Measurements from ENCODE around the gene IFIT1B. TPM values are rescaled to one million over a fixed set of nuclear protein-coding genes. Genes with fewer than 3 reads are reported as not detected.

Gene IFIT1B
- total RNA-seq, 2 donors from 2014 or later: not detected

DNA sequence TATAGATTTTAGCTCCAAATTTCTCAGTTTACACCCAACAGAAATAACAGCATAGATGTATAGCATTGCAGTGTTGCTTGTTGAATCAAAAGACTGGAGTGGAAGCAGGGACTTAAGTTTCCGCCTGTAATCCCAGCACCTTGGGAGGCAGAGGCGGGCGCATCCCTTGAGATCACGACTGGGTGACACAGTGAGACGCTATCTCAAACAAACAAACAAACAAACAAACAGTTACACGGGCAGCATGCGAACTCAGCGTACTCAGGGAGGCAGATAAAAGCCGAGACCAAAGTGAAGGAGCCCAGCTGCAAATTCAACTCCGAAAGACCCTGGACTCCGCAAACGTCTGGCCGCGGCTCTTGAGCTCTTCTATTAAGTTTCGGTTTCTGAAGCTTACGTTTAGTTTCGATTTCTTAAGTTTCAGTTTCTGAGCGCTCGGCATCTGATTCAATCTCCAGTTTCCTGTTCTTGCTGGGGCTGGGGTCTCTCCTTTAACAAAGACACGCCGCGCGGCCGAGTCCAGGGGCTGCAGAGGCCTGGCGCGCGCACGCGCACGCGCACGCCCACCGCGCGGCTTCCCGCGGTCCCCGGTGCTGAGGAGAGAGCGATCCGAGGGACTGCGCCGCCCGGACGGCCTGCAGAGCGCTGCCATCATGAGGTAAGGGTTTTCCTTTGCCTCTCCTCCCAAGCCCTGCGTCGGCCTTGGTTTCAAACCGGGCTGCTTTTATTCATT, 36.5 kb downstream of the IFIT1B start, which contains the start of gene IFIT5:
Gene IFIT5, plus strand, starts transcription at position 423 of the 733 bp plus-strand sequence. Its CDS starts 231 bp downstream, at position 654.
- DNase-seq: peak; percentile 66 to 78
- Mint-ChIP-seq H3K9me3 (peaks cover 0 to 2% of the 10 kb centered on the region in 2 donors), H3K36me3 (ENCODE audit: insufficient read depth in 2 of 2) (peaks cover 10 to 16% of the 10 kb centered on the region in 2 donors), H3K4me1 (ENCODE audit: low read depth) (peaks cover 62% of the 10 kb centered on the region), H3K27ac (peak within 1 kb of the TSS; percentile 98), H3K27me3 (ENCODE audit: low read depth) (no peaks in the 10 kb centered on the region), H3K4me3 (peak within 1 kb of the TSS; percentile 87 to 95)
- peak; percentile 80 to 91 for ATAC-seq (replicated peaks in 1 of 2)

DNA sequence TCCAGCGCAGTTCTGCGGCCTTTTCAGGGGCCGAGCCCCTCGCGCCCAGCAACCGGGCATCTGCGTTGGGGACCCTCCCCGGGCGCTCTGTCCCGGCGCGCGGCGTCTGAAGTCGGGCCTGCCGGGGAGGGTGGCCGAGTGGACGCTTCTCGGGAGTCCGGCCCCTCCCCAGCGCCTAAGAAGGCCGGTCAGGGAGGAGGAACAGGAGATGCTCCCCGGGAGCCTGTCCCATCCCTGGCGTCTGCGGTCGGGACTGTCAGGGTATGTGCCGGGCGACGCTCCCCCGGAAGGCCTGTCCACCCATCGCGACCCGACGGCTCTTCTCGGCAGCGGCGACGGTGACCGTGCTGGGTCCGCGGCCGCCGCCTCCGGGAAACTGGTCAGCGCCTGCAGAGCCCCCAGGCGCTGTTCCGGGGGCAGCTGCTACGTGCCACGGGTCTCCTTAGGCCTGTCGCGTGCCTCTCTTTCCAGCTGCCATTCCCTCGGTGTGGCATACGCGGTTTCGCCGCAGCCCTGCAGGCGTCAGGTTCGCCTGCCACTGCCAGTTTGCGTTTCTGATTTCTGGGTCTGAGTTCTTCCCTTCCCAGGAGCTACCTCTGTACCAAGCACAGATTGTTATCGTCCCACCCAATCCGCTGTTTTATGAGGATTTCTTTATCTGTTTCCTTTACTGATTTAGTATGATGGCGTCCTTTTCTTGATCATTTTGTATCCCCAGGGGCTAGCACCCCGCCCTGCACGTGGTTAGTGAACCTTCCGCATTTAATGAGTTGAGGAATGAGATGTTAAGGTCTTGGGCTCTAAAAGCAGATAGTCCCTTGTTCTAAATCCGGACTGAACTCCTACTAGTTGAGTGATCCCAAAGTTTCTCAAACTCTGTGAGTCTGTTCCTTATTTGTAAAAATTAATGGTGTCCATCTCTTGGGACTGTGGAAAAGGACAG, 37.3 kb downstream of the IFIT1B start:
- ATAC-seq (replicated peaks in 1 of 2): peak; percentile 55 to 56
- peaks cover 0 to 2% of the 10 kb centered on the region in 2 donors for H3K9me3 Mint-ChIP-seq
- peaks cover 66% of the 10 kb centered on the region for H3K4me1 Mint-ChIP-seq (ENCODE audit: low read depth)
- H3K36me3 Mint-ChIP-seq (ENCODE audit: insufficient read depth in 2 of 2): peaks cover 10 to 16% of the 10 kb centered on the region in 2 donors
- no peaks in the 10 kb centered on the region for H3K27me3 Mint-ChIP-seq (ENCODE audit: low read depth)
- DNase-seq: peak; percentile 31 to 45
- H3K27ac Mint-ChIP-seq: peak overlapping the region; percentile 92
- peak overlapping the region; percentile 87 to 95 for H3K4me3 Mint-ChIP-seq

DNA sequence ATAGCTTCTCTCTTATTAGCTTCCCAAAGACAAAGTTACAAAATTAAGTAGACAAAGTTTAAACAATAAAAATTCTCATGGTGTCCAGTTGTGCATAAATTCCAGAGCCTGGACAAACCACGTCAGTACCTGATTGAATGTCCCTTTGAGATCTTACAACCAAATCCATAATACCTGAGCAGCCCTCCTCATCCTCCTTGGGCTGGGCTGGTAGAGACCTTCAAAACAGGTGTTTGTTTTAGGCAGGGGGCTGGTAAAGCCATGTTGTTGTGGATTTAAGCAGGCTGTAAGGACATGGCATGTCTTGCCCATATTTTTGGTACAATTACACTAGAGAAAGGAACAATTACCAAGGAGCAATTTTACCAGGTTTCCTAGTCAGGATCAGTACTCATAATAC, 38.6 kb downstream of the IFIT1B start:
- H3K27ac Mint-ChIP-seq: peak overlapping the region; percentile 57
- H3K27me3 Mint-ChIP-seq (ENCODE audit: low read depth): no peaks in the 10 kb centered on the region
- H3K36me3 Mint-ChIP-seq (ENCODE audit: insufficient read depth in 2 of 2): peaks cover 10 to 16% of the 10 kb centered on the region in 2 donors
- no peak for DNase-seq
- ATAC-seq (replicated peaks in 1 of 2): no peak
- peaks cover 0 to 2% of the 10 kb centered on the region in 2 donors for H3K9me3 Mint-ChIP-seq
- peak overlapping the region; percentile 87 to 95 for H3K4me3 Mint-ChIP-seq
- H3K4me1 Mint-ChIP-seq (ENCODE audit: low read depth): peaks cover 64% of the 10 kb centered on the region

DNA sequence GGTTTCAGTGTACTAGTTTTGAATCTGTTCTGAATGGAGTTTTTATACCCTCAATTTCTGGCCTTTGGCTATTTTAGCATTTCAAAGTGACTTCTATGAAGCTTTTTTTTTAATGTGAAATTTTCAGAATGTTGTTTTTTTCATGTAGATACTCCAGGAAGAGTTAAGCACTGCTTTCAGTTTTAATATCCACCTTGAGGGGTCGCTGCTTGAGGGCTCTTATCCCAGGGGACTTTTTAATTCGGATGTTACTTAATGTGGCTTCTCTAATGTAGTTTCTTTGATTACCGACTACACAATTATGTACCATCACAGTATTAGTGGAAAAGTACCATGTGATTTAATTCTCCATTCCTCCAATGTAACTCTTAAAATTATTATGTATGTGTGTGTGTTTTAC, 41.7 kb downstream of the IFIT1B start:
- Mint-ChIP-seq H3K4me1 (ENCODE audit: low read depth) (peaks cover 48% of the 10 kb centered on the region), H3K36me3 (ENCODE audit: insufficient read depth in 2 of 2) (peaks cover 6 to 13% of the 10 kb centered on the region in 2 donors), H3K27me3 (ENCODE audit: low read depth) (no peaks in the 10 kb centered on the region), H3K9me3 (no peaks in the 10 kb centered on the region), H3K4me3 (peak overlapping the region in 1 of 2 donors; percentile 40), H3K27ac (peak overlapping the region; percentile 12)
- ATAC-seq (replicated peaks in 1 of 2): no peak
- DNase-seq: peak in 1 of 2 donors; percentile 12

DNA sequence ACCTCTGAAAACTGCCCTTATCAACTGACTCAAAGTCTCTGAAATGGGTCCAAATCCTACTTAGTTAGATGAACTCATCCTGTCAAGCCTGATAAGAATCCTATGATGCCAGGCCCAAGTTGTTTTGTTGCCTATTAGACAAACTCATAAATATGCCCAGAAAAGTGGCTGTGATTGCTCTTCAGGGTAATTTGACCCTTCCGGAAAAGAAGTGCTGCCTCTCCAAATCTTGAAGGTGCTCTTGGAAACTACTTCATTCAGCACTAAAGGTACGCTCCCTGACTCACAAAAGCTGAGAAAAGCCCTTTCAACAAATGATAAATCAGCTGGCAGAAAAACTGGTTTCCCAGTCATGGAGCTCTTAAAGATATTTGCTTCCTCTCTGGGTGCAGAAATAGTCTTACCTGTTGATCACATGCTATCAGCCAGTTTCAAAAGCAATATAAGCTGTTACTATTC, 43.2 kb downstream of the IFIT1B start:
- Mint-ChIP-seq H3K27me3 (ENCODE audit: low read depth) (no peaks in the 10 kb centered on the region), H3K4me3 (no peak overlapping the region), H3K9me3 (no peaks in the 10 kb centered on the region), H3K27ac (no peak overlapping the region), H3K36me3 (ENCODE audit: insufficient read depth in 2 of 2) (peaks cover 2 to 8% of the 10 kb centered on the region in 2 donors), H3K4me1 (ENCODE audit: low read depth) (peaks cover 40% of the 10 kb centered on the region)
- no peak for DNase-seq
- ATAC-seq (replicated peaks in 1 of 2): no peak

DNA sequence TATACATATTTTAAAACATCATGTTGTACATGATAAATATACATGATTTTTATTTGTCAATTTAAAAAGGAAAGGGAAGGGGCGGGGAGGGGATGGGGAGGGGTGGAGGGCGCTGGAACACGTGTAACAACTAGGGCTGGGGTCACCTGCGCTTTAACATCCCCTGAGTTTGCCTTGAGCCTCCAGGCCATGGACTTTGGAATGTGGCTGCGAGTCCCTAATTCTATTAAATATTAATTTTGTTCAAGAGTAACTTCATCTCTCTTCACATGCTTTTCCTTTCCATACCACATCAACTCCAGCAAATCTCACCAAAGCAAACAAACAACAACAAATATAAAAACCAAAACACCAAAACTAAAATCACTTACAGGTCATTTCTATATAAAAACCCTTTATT, 47.1 kb downstream of the IFIT1B start:
- H3K4me1 Mint-ChIP-seq (ENCODE audit: low read depth): peaks cover 4% of the 10 kb centered on the region
- H3K27ac Mint-ChIP-seq: no peak overlapping the region
- no peaks in the 10 kb centered on the region for H3K27me3 Mint-ChIP-seq (ENCODE audit: low read depth)
- no peaks in the 10 kb centered on the region for H3K9me3 Mint-ChIP-seq
- DNase-seq: no peak
- ATAC-seq (replicated peaks in 1 of 2): no peak
- no peak overlapping the region for H3K4me3 Mint-ChIP-seq
- no peaks in the 10 kb centered on the region for H3K36me3 Mint-ChIP-seq (ENCODE audit: insufficient read depth in 2 of 2)

DNA sequence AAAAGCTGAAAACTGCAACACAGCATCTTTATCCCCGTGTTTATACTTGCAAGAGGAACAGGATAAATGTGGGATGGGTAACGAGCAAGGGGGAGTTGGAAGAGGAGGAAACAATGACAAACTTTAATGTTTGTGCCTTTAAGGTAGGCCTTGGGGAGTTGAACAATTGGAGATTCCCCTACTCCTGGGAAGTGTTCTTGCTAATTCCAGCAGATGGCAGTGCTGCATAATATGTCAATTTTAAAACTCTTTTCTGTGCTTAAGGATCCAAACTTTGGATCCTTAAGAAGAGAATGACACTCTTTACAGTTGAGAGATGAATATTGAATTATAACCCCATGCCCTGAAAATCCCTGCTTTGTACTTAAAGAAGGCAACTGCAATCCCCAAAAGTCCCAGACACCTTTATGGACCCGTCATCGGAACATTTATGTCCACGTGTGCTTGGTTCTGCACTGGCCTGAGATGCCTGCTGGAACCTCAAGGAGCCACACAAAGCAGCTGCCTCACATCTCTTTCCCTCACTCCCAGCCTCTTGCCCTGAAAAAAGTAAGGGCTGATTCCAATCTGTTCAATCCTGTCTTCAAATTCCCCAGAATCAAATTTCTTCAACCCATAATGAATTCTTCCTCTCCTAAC, 48.5 kb downstream of the IFIT1B start:
- Mint-ChIP-seq H3K27me3 (ENCODE audit: low read depth) (no peaks in the 10 kb centered on the region), H3K4me3 (no peak overlapping the region), H3K4me1 (ENCODE audit: low read depth) (peaks cover under 1% of the 10 kb centered on the region), H3K9me3 (no peaks in the 10 kb centered on the region), H3K27ac (no peak overlapping the region), H3K36me3 (ENCODE audit: insufficient read depth in 2 of 2) (no peaks in the 10 kb centered on the region)
- DNase-seq (no peak), ATAC-seq (replicated peaks in 1 of 2) (peak; percentile 58 to 63)

DNA sequence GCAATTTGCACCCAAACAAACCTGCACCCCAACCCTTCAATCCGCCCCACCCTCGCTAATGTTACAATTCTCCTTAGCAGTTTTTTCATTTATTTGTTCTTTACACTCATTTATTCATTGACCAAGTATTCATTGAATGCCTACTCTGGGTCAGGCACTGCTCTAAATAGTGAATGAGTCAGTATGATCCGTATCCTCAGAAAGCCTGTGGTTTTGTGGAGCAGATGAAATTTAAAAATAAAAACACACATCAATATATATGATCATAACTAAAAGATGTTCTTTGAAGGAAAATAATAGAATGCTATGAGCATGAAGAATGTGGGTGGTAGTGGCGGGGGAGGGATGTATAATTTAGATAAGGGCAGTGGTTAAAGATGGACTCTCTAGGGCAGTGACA, 49.8 kb downstream of the IFIT1B start:
- Mint-ChIP-seq H3K4me3 (no peak overlapping the region), H3K4me1 (ENCODE audit: low read depth) (no peaks in the 10 kb centered on the region), H3K27me3 (ENCODE audit: low read depth) (no peaks in the 10 kb centered on the region), H3K27ac (no peak overlapping the region), H3K36me3 (ENCODE audit: insufficient read depth in 2 of 2) (no peaks in the 10 kb centered on the region), H3K9me3 (no peaks in the 10 kb centered on the region)
- no peak for ATAC-seq (replicated peaks in 1 of 2)
- DNase-seq: no peak

DNA sequence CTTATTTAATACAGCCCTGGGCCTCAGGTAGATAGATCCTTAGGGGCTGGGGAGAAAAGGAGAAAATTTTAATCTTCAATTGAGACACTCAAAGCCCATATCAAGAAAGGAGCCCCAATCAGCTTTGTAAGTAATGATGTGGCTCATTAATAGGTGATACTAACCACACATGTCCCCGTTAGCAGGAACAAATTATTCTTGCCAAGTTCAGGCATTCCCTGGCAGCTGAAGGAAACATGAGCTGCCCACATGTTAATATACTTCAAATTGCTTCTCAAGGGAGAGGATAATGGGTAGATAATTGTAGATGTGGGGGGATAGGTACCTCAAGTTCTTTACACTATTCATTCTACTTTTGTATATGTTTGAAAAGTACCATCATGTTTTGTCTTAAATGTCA, 51.0 kb downstream of the IFIT1B start:
- DNase-seq (no peak), ATAC-seq (replicated peaks in 1 of 2) (no peak)
- H3K36me3 Mint-ChIP-seq (ENCODE audit: insufficient read depth in 2 of 2): no peaks in the 10 kb centered on the region
- no peaks in the 10 kb centered on the region for H3K4me1 Mint-ChIP-seq (ENCODE audit: low read depth)
- no peaks in the 10 kb centered on the region for H3K27me3 Mint-ChIP-seq (ENCODE audit: low read depth)
- no peaks in the 10 kb centered on the region for H3K9me3 Mint-ChIP-seq
- H3K4me3 Mint-ChIP-seq: no peak overlapping the region
- no peak overlapping the region for H3K27ac Mint-ChIP-seq

DNA sequence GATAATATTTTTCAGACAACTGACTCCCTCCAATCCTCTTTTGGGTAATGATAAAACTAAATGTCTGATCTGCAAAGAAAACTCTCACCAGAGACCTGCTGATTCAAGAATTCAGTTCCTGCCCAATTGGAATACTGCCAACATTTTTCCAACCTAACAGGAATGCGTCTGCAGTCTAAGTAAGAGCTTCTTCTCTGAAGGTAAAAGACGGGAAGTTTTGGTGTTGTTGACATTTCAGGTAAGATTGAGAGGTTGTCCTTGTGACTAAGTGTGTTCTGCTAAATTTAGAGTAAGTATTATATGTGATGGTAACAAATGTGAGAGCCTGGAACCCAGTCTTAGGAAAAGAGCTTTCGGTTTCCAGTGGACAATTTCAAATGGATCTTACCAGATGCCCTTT, 54.1 kb downstream of the IFIT1B start:
- no peak overlapping the region for H3K4me3 Mint-ChIP-seq
- H3K36me3 Mint-ChIP-seq (ENCODE audit: insufficient read depth in 2 of 2): no peaks in the 10 kb centered on the region
- no peaks in the 10 kb centered on the region for H3K4me1 Mint-ChIP-seq (ENCODE audit: low read depth)
- DNase-seq: no peak
- H3K27me3 Mint-ChIP-seq (ENCODE audit: low read depth): peaks cover 19% of the 10 kb centered on the region
- no peak for ATAC-seq (replicated peaks in 1 of 2)
- H3K27ac Mint-ChIP-seq: no peak overlapping the region
- no peaks in the 10 kb centered on the region for H3K9me3 Mint-ChIP-seq

Data from activated T-cell treated with anti-CD3 and anti-CD28 coated beads, Interleukin-2, amount 50 U/mL, for 72 hours (primary cell).